HG02759 (cell line): ENCODE measurements around the gene UBR4.
"Not testable (repeated sequence)": the region's sequence is repeated elsewhere in the genome, so short reads cannot be mapped to it uniquely, and the experiment has no call there.

ENCODE experiments used
- ATAC-seq: cut with Tn5 transposase; IDR thresholded peaks from one replicate; pipeline ENCODE4 v1.9.1; 2021; ENCODE audit warnings: mild to moderate bottlenecking, moderate library complexity; ENCODE audit not compliant: unreplicated experiment

UBR4 gene

DNA sequence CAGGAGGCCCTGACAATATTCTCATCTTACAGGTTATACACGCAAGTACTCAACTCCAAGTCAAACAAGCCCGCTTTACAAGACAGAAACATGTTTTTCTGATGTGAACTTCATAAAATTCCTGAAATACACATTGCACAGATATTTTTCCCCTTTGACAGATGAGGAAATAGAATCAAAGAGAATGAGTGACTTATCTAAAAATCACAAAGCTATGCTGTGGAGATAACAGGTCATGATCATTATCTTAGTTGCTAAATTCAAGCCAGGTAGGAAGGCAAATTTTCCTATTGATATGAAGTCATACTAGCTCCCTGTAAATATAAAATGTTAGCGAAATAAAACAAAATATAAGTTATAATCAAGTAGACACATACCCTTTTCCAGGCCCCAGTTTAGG is 18.3 kb downstream of the UBR4 start:
- ATAC-seq, result no peak

GRCh38 chr1:19190468-19190867 is 19.6 kb downstream of the UBR4 start:
- no peak for ATAC-seq

DNA sequence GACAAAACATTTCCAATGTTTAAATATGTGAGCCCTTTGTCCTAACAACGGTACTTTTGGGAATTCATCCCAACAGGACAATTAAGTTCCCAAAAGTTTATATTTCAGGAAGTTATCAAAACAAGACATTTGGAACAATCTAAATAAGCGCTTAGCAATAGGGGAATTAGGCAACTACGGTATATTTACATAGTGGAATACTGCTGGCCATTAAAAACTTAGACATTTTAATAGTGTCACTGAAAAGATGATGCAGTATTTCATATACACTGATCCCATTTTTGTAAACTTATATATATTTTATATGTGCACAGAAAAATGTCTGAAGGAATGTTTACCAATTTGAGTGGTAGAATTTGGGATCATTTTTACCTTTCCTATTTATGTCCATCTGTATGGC is 20.8 kb downstream of the UBR4 start:
- ATAC-seq, result no peak

DNA sequence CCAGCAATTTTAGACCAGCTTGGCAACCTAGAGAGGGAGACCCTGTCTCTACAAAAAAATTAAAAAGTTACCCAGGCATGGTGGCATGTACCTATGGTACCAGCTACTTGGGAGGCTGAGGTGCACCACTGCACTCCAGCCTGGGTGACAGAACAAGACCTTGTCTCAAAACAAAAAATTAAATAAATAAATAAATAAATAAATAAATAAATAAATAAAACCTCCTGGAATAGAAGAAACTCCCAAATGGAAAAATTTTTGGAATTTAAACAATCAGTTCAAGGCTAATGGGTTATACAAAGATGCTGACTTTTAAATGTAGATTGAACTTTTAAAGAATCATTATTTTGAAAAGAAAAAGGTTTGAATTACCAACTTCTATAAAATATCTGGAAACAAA is 22.2 kb downstream of the UBR4 start:
- ATAC-seq, result no peak

- ATAC-seq, result no peak
These were observed 24.1 kb downstream of the UBR4 start for GRCh38 chr1:19186001-19186400.

GRCh38 chr1:19182223-19182622 is 27.8 kb downstream of the UBR4 start:
- ATAC-seq, result no peak

DNA sequence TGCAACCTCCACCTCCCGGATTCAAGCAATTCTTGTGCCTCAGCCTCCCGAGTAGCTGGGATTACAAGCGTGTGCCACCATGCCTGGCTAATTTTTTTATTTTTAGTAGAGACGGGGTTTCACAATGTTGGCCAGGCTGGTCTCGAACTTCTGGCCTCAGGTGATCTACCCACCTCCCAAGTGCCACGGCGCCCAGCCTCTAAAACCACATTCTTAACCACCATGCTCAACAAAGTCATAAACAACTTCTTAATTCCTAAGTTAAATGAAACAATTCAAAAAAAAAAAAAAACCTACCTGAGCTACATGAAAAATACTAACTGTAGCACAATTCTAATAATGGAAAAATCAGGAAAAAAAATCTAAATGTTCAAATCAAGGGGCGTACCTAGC is 29.8 kb downstream of the UBR4 start:
- not testable (repeated sequence) for ATAC-seq

DNA sequence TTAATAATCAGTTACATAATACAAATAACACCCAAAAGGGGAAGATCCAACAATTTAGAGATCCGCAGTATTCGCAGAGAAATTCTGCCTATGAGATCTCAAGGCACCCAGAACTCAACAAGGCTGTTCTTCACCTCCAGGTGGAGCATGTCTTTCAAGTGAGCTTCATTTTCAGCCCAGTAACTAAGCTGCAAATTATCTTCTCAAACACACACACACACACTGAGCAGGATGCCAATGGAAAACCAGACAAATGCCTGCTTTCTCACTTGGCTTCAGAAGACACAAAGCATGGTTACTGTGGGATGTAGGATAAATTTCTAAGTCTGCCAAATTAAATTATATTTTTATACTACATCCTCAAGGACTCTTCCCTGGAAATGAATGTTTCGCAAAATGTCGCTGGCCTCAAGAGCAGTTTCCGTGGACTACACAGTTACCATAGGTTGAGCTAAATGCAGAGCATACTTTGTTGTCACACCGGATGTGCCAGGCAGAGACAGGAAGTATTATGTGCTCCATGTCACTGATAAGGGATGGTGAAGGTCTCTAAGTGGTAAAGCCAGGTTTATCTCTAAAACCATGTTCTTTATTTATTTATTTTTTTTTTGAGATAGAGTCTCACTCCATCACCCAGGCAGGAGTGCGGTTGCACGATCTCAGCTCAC is 30.3 kb downstream of the UBR4 start:
- no peak for ATAC-seq

- ATAC-seq, result no peak
These were observed 31.2 kb downstream of the UBR4 start for GRCh38 chr1:19178734-19179398.

DNA sequence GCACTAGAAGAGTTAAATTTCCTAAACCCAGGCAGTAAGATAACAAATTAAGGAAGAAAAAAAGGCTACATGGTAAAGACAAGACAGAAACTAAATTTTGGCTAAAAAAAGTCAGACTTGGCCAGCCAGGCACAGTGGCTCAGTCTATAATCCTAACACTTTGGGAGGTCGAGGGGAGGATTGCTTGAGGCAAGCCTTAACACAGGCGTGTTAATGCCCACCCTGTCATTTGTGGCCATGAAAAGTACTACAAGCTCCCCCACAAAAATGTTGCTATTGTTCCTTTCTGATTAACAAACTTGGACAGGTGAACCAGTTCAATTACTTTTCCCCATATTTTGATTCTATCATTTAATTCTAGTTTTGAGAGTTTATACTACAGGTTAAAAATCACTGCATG is 32.3 kb downstream of the UBR4 start:
- no peak for ATAC-seq

DNA sequence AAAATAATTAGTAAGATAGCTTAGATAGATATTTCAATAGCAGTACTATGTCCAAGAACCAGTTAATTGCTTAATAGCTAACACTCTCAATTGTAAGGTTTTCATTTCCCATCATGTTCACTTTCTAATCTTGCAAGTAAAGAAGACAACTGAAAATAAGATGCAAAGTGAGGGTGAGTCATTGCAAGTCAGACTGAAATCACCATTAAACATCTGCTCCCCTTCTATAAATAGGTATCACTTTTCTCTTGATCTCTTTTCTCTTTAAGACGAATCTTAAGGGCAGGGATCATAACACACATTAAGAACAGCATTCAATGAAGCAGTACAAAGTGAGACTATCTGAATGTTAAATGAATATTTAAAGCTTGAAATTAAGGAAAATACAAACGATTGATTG is 40.4 kb downstream of the UBR4 start:
- no peak for ATAC-seq

- no peak for ATAC-seq
These were observed 42.9 kb downstream of the UBR4 start for GRCh38 chr1:19167140-19167539.

- ATAC-seq, result no peak
These were observed 44.0 kb downstream of the UBR4 start for GRCh38 chr1:19166066-19166465.

DNA sequence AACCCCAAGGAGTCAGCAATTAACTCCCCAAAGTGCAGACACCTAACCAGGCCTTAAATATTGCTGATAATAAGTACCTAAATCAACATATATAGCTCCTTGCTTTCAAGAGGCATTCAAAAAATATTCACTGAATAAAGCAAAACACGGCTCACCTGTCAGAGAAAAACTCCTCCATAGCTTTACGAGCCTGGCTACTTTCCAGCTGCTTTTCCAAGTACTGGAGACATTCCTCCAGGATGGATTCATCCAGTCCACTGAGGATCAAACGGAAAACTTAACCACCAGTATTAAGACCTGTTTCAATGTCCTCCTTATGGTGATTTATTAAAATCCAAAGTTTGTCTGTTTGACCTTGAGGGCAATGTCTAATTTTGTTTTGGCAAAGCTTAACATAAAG is 44.6 kb downstream of the UBR4 start:
- no peak for ATAC-seq

GRCh38 chr1:19164274-19165015 is 45.6 kb downstream of the UBR4 start:
- ATAC-seq, result no peak

DNA sequence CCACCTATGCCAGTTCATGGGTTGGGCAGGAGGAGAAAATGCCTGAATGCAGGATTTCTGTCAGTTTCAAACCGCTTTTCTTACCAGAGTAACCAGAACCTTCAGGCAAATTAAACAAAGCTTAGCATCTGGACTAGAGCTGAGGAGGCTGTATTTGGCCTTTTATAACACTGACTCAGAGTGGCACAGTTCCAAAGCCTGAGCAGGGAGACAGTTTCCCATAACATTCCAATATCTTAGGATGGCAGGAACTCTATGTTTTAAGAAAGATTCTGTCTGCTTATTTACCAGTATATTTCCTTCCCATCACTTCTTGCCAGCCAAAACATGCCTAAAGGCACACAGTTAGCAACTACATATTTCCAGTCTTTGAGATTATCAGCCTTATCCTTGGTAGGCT is 46.8 kb downstream of the UBR4 start:
- no peak for ATAC-seq

- no peak for ATAC-seq
These were observed 49.2 kb downstream of the UBR4 start for GRCh38 chr1:19160831-19161230.

- no peak for ATAC-seq
These were observed 52.4 kb downstream of the UBR4 start for GRCh38 chr1:19157653-19158052.

GRCh38 chr1:19156676-19157075 is 53.4 kb downstream of the UBR4 start:
- ATAC-seq, result no peak

DNA sequence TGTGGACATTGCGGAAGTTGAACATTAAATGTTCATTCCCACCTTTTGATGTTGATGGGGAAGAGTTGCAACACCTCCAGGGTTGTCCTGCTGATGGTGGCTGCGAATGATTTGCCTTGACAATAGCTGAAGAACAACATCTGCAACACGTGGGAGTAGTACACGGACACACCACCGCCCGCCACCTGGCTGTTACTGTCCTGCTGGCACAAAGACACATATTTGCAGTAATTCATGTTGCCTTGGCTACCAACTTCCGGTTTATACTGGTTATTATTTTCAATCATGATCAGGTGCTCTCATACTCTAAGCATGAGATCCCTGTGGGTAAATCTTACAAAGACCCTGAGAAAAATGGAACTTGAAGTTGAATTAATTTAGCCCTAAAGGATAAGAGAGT is 55.2 kb downstream of the UBR4 start:
- ATAC-seq, result no peak

DNA sequence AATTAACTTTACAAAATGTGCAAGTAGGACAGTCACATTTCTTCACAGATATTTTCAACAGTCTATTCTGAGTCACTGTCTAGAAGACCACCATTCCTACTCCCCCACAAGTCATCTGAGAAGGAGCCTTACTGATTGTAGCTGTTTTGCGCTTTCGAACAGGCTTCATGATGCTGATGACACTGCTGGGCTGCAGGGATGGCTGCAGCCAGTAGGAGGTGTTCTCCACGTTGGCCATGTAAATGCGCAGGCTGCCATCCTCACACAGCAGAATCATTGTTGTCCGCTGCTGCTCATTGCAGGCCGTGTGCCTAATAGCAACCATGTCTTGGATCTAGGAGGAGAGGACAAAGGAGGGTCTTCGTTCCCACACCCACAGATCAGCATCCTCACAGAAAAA is 56.9 kb downstream of the UBR4 start:
- no peak for ATAC-seq

GRCh38 chr1:19151537-19151936 is 58.5 kb downstream of the UBR4 start:
- ATAC-seq, result no peak
